ENCODE results near the gene ERI2. TPM values are rescaled to one million over a fixed set of nuclear protein-coding genes. Genes with fewer than 3 reads are reported as not detected.

The ERI2 gene
- total and polyA plus RNA-seq, 2 of the 13 experiments (the other 11 are each of a cell fraction or from before 2014, with no cell fraction given): 17.4 to 41.3 TPM

DNA sequence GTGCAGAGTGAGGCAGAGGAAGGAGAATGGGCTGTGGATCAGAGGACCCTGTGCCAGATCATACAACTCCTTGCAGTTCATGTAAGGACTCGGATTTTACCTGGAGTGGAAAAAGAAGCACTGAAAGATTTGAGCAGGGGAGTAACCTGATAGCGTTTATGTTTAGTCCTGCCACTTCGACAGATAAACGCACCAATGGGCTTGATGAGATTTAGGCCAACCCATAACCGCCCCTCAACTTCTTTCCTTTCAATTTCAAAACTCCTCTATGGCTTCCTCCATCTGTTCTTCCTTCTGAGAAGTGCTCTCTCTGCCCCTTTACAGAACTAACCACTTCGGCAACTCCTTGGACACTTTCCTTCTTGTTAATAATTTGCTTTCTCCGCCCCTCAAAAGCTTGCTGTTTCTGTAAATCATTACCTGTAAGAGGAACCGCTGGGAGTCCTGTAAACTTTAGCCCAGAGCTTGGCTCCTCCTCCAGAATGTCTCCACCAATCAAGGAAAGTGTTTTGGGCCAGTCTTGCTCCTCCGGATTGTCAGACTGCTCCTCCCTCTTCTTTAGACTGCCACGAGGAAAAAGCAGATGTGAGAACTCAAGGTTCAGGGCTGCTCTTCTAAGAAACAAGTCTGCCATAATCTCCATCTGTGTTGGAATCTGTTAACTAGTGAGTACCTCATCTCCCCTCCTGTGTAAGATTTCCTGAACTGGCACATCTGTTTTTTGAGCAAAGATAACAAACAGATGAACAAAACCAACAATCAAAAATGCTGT, 42.6 kb downstream of the ERI2 start, which contains the start of gene ACSM3 (continued):
- TF ChIP-seq AFF4 (CRISPR knock-in tag; IDR thresholded peaks at IDR 0.05) (no peak), MBD4 (IDR thresholded peaks at IDR 0.05; ENCODE audit: borderline replicate concordance, low read length) (no peak), PHF21A (CRISPR knock-in tag; IDR thresholded peaks at IDR 0.05) (no peak), ZNF619 (CRISPR knock-in tag; IDR thresholded peaks at IDR 0.05) (no peak), MXD4 (CRISPR knock-in tag; IDR thresholded peaks at IDR 0.05) (0 out of 2 replicates have a peak, but pooled peaks have one; percentile 37), ZNF205 (CRISPR knock-in tag; IDR thresholded peaks at IDR 0.05) (no peak), ATM (IDR thresholded peaks at IDR 0.05; ENCODE audit: borderline replicate concordance) (no peak), HMGXB4 (CRISPR knock-in tag; IDR thresholded peaks at IDR 0.05; ENCODE audit: borderline replicate concordance in 1 of 2, low read depth in 1 of 2) (no peak), POLR2AphosphoS5 (IDR thresholded peaks at IDR 0.05; ENCODE audit: low read depth, low read length) (peak; percentile 84), HNRNPUL1 (IDR thresholded peaks at IDR 0.05; ENCODE audit: low read depth, low read length) (peak; percentile 91), ZNF883 (CRISPR knock-in tag; IDR thresholded peaks at IDR 0.05; ENCODE audit: not compliant biosample characterization) (no peak)
- TF ChIP-seq, protein P1, sequence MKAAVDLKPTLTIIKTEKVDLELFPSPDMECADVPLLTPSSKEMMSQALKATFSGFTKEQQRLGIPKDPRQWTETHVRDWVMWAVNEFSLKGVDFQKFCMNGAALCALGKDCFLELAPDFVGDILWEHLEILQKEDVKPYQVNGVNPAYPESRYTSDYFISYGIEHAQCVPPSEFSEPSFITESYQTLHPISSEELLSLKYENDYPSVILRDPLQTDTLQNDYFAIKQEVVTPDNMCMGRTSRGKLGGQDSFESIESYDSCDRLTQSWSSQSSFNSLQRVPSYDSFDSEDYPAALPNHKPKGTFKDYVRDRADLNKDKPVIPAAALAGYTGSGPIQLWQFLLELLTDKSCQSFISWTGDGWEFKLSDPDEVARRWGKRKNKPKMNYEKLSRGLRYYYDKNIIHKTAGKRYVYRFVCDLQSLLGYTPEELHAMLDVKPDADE (CRISPR knock-in tag; IDR thresholded peaks at IDR 0.05): no peak
- TF ChIP-seq, protein P2, sequence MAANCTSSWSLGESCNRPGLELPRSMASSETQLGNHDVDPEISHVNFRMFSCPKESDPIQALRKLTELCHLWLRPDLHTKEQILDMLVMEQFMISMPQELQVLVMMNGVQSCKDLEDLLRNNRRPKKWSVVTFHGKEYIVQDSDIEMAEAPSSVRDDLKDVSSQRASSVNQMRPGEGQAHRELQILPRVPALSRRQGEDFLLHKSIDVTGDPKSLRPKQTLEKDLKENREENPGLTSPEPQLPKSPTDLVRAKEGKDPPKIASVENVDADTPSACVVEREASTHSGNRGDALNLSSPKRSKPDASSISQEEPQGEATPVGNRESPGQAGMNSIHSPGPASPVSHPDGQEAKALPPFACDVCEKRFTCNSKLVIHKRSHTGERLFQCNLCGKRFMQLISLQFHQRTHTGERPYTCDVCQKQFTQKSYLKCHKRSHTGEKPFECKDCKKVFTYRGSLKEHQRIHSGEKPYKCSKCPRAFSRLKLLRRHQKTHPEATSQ (CRISPR knock-in tag; IDR thresholded peaks at IDR 0.05; ENCODE audit: borderline replicate concordance): no peak

All from HepG2 (cell line).